Measurements from ENCODE around the gene NGRN.
"Not testable (repeated sequence)": the region's sequence is repeated elsewhere in the genome, so short reads cannot be mapped to it uniquely, and the experiment has no call there.

Gene NGRN

DNA sequence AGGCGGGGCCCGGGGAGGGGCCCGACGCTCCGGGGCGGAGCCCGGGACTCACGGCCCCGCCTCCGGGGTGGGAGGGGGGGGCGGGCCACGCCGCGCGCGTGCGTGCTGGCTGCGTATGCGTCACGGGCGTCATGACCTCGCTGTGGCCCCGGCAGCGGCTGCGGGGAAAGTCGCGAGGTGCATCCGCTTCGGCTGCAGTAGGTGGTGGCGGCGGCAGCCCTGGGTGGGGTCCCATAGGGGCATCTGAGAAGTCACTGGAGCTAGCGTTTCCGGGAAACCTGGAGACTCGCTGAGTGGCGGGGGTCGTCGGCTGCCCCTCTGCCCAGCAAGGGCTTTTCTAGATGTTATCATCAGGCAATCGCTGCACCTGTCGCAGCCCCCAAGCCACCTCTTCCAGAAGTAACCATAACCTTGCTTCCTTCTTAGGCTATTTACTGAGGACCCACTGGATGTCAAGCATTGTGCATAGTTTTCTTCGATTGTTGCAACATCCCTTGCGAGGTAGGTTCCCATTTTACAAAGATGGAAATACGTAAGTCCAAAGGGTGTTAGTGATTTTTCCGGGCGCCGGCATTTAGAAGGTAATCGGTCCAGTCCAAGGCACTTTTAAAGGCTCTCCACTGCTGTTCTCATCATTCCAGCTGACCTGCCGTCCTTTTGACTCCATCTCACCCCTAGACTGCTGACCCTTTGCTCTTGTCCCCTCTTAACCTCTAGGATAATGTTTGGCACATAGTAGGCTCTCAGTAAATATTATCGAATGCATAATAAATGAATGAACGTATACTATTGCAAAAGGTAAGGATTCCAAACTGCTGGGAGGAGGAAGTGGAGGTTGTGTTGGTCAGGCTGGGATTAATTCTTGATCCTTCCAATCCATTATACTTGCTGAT is 31.1 kb upstream of the NGRN start, which contains the start of gene GDPGP1:
GDPGP1 (plus strand) TSS at position 114 of the 893 bp plus-strand sequence. CDS start 6,700 bp downstream, outside the sequence.
- no peak for DNase-seq

DNA sequence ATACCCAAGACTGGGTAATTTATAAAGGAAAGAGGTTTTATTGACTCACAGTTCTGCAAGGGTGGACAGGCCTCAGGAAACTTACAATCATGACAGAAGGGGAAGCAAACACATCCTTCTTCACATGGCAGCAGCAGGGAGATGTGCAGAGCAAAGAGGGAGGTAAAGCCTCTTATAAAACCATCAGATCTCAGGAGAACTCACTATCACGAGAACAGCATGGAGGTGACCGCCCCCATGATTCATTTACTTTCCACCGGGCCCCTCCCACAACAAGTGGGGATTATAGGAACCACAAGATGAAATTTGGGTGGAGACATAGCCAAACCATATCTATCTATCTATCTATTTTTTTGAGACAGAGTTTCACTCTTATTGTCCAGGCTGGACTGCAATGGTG is 26.1 kb upstream of the NGRN start:
- no peak for DNase-seq

DNA sequence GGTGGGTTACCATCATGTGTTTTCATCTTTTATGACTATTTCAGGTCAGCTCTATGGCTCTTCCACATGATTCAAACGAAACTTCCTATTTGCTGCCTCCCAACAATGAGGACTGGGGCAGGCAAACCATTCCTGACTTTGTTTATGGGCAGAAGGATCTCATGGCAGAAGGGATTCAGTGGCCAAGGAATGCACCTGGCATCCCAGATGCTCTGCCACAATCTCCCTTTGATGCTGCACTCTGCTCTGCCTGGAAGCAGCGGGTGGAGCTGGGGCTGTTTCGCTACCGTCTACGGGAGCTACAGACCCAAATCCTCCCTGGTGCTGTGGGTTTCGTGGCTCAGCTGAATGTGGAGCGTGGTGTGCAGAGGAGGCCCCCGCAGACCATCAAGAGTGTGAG is 24.6 kb upstream of the NGRN start:
- no peak for DNase-seq

DNA sequence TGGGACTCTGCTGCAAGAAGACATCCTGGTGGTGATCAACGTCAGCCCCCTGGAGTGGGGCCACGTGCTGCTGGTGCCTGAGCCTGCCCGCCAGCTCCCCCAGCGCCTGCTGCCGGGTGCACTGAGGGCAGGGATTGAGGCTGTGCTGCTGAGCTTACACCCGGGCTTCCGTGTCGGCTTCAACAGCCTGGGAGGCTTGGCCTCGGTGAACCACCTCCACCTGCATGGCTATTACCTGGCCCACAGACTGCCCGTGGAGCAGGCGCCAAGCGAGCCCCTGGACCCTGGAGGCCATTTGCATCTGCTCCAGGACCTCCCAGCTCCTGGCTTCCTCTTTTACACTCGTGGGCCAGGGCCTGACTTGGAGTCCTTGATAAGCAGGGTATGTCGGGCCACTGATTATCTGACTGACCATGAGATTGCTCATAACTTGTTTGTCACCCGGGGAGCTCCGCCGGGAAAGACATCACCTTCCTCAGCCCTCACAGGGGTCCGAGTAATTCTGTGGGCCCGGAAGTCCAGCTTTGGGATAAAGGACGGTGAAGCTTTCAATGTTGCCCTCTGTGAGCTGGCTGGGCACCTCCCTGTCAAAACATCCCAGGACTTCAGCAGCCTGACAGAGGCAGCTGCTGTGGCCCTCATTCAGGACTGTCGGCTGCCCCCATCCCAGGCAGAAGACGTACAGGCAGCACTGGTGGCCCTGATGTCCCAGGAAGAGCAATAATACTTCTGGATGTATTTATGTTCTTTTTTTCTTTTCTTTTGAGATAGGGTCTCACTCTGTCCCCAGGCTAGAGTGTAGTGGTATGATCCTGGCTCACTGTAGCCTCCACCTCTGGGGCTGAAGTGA is 23.9 kb upstream of the NGRN start:
- DNase-seq: no peak

DNA sequence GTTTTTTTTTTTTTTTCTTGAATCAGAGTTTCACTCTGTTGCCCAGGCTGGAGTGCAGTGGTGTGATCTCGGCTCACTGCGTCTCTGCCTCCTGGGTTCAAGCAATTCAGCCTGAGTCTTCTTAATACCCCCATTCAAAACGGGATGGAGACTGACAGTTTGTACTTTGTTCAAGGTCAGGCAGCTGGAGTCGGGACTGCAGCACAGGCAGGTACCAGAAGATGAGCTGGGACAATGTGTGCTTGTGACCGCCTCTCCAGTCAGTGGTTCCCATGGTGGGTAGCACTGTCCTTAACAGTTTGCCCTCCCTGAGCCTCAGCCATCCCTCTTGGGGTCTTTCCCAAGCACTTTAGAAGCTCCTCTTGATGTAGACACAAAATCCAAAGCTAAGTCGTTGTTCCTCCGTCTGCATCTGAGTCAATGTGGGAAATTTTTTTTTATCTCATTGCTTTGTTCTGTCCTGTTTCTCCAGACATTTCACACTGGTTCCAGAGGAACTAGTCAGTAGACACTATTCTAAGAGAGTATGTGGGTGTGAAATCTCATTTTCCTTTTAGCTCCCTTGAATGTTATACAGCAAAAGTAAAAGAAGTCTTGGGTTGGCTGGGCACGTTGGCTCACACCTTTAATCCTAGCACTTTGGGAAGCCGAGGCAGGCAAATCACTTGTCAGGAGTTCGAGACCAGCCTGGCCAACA is 21.4 kb upstream of the NGRN start:
- DNase-seq: no peak

DNA sequence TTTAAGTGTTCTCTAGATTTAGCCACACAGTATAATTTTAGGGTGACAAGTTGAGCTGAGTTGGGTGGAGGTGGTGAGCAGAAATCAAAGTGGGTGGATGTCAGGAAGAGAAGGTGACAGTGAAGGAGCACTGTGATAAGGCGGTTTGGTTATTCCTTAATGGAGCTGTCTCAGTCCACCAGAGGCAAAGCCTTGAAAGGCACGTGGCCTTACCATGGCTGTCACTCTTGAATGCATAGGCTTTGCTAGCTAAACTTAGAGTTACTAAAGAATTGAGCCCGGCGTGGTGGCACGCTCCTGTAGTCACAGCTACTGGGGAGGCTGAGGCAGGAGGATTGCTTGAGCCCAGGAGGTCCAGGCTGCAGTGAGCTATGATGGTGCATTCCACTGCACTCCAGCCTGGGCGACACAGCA is 16.7 kb upstream of the NGRN start:
- no peak for DNase-seq

DNA sequence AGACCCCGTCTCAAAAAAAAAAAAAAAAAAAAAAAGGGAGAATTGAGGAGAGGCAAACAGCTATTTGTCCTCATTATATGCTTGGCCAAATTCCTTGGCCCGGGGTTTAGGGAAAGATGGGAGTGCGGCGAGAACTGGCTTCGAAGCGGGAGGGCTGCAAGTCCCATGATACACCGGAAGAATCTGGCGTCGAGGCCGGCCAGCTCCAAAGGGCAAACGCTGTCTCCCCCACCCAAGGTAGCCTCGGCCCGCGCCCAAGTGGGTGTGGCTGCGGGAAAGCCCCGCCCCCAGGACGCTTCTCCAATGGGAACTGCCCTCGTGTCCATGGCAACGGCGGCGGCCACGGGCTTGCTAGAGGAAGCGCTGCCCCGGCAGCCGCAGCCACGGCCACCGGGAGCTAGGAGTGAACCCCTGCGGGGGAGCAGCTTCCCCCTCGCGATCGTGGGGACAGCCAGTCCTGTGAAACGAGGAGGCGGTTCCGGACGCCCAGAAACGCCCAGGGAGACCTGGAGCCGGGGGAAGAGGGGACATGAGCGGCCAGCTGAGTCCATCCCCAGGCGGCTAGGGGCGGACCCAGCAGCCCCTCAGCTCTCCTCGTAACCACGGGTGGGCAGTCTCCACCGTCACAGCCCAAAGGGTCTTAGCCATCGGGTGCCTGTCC is 16.1 kb upstream of the NGRN start, which contains the start of gene TTLL13:
TTLL13 (plus strand) TSS at position 354 of the 661 bp plus-strand sequence. CDS start 1,075 bp downstream, outside the sequence.
- peak; percentile 54 for DNase-seq

DNA sequence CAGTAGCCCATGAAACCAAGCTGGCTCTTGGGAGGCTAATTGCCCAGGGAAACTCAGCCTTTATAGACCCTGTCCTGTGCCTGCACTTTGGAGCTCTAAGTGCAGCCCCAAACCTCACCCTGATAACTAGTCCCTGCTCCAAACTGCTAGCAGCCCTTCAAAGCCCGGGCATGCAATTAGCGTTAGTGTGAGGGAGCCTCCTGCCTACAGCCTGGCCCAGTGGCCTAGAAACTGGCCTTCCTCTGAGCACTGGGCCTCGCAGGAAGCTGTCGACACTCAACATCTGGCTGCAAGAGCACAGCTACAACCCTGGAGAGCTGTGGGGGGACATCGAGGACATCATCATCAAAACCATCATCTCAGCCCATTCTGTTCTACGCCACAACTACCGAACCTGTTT is 7.7 kb upstream of the NGRN start:
- DNase-seq: no peak

DNA sequence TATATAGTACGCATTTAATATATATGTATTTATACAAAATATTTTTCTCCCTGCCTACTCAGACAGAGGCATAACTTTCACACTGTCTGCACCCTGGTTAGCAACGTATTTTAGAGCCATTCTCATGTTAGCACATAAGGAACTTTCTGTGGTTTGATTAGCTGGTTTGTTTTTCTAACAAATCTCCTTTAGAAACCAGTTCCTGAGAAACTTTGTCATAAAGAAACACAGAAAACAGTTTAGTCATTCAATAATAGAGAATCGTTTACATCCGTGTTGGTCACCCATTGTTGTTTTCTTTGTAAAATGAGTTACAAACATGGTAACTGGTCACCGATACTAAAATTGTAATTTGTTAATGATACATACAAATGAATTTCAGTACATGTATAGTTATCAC is 5.9 kb upstream of the NGRN start:
- DNase-seq: no peak

DNA sequence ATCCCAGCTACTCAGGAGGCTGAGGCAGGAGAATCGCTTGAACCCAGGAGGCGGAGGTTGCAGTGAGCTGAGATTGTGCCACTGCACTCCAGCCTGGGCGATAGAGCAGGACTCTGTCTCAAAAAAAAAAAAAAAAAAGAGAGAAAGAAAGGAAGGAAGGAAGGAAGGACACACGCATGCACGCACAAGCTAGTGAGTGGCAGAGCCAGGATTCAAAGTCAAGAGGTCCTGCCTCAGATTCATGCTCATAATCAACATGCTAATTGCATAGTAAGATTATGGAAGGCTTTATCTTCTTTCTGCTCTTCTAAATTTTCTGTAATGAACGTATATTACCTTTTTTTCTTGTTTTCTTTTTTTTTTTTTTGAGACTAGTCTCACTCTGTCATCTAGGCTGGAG is 4.7 kb upstream of the NGRN start:
- DNase-seq: not testable (repeated sequence)

DNA sequence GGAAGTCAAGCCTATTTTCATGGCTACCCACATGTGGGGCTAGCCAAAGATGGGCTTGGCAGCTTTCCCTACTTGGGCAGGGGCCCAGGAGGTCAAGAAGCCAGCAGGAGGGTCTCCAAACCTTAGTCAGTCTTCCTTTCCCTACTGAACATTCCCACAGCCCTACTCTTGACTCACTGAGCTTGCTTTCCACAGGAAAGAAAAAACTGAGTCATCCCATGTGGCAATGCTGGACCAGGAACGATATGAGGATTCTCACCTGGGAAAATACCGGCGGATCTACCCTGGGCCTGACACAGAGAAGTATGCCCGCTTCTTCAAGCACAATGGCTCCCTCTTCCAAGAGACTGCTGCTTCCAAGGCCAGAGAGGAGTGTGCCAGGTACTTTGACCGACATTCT is 3.7 kb upstream of the NGRN start:
- no peak for DNase-seq

DNA sequence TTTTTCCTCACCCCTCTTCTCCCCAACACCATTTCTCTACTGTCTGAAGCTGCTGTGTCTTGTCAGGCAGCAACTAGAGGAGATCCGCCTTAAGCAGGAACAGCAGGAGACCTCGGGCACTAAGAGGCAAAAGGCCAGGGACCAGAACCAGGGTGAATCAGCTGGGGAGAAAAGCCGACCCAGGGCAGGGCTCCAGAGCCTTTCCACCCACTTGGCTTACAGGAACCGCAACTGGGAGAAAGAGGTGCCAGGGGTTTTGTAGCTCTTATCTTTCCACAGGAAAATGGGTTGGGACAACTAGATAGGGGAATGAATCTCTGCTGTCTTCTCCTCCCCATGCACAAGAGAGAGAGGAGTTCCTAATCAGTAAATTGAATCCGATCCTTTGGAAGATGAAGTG is 3.0 kb upstream of the NGRN start:
- DNase-seq: no peak

DNA sequence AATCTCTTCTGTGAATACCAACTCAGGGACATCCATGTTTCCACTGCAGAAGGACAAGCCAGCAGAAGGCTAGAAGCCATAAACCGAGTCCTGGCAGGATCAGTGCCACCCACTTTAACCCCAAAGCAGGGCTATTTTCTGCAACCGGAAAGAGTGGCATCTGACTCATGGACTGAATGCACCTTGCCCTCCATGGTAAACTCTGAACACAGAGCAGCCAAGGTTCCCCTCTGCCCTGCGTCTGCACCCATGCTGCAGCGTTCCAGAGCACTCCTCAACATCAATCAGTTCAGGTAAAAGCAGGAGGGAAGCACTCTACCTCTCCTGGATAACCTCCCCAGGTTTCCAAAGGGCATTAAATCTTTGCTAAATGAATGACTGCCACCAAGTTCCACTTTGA is 801 bp upstream of the NGRN start:
- DNase-seq: no peak

DNA sequence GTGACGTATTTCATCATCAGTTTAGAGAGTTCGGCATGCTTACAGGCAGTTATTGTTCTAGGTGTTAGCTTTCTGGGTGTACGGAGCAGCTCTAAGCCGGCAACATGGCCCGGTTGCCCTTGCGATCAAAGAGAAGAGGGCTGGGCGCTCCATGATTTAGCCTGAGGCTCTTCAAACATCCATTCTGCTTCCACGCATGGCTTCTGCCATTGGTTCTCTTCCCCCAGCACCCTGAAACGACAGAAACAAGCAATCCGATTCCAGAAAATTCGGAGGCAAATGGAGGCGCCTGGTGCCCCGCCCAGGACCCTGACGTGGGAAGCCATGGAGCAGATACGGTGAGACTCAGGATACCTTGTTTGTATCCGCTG is 574 bp downstream of the NGRN start:
- peak; percentile 65 for DNase-seq

DNA sequence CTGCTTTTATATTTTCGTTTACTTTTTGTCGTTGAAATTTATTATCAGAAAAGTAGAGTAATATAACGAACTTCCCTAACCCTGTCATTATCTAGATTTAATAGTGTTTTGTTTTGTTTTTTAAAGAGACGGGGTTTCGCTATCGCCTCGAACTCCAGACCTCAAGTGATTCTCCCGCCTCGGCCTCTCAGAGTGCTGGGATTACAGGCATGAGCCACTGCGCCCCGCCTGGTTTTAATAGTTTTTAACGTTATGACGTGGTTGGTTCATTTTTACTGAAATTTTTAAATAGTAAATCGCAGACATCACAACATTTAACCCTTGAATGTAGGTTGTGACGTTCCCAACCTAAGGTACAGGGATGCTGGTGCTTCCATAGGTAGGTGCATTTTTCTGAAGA is 1.0 kb downstream of the NGRN start:
- DNase-seq: no peak

DNA sequence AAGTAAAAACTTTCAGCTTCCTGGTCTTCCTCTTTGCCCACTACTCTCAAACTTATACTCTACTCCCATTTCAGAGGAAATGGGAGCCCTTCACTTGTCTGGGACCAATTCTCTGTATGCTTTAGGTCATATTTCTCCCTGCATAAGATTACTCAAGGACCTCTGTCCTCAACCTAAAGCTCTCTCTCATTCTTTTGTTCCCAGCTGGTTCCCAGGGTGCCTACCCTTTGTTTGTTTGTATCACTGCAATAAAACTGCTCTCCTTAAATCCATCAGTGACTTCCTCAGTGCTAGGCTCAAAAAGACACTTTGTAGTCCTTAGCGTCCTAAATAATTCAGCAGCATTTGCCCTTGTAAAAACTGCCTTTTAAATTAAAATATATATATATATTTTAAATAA is 2.9 kb downstream of the NGRN start:
- no peak for DNase-seq

DNA sequence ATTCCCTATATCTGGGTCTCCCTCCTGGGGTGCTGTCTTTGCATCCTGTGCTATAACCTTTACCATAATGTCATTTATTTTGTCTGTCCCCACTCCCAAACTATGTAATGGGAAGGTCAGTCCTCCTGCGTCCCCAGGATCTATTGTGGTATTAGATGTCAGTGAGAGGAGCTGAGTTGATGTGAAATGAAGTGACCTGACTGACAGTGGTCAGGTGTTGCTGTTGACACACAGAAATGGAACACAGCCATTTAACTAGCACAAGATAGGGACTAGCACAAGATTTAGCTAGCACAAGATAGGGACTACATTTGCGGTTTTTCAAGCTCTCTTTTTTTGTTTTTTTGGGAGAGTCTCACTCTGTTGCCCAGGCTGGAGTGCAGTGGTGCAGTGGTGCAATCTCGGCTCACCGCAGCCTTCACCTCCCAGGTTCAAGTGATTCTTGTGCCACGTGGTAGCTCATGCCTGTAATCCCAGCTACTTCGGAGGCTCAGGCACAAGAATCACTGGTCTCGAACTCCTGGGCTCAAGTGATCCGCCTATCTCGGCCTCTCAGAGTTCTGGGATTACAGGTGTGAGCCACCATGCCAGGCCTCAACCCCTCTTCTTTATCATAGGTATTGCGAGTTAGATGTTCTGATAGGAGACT is 5.2 kb downstream of the NGRN start:
- DNase-seq: no peak

DNA sequence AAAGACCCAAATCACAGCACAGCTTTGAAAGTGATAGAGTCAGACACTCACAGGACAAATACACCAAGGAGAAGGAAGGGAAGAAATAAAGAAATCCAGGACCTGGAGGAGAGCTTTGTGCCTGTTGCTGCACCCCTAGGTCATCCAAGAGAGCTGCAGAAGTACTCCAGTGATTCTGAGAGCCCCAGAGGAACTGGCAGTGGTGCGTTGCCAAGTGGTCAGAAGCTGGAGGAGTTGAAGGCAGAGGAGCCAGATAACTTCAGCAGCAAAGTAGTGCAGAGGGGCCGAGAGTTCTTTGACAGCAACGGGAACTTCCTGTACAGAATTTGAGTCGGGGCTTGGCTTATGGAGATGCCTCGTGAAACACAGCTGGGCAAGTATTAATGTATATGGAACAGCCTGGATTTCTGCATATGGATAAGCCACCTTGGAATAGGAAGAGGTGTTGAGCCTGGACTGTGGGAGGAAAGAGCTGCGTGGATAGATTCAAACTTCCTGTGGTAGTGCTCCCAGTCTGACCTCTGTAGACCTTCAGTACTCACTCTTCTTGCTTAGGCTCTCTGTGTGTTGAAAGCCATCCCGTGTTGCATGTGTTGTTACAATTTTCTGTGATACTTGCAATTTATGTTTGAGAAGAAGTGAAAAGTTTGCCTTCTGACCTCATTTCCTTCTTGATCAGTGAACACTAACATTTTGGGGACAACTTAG is 6.1 kb downstream of the NGRN start:
- DNase-seq: no peak

DNA sequence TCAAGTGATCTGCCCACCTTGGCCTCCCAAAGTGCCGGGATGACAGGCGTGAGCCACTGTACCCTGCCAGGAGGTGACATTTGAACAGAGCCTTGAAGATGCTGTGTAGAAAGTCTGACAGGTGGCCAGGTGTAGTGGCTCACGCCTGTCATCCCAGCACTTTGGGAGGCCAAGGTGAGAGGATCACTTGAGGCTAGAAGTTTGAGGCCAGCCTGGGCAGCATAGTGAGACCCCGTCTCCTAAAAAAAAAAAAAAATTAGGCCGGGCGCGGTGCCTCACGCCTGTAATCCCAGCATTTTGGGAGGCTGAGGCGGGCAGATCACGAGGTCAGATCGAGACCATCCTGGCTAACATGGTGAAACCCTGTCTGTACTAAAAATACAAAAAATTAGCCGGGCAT is 13.0 kb downstream of the NGRN start:
- DNase-seq: not testable (repeated sequence)

DNA sequence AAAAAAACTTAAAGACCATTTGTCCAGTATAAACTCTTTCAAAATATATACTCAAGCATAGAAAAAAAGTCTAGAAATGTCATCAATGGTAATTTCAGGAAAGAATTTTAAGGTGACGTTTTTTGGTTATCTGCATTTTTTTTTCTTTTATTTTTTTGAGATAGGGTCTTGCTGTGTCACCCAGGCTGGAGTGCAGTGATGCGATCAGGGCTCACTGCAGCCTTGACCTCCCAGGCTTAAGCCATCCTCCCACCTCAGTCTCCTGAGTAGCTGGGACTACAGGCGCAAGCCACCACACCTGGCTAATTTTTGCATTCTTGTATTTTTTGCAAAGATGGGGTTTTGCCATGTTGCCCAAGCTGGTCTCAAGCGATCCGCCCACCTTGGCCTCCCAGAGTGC is 15.3 kb downstream of the NGRN start:
- DNase-seq: not testable (repeated sequence)

DNA sequence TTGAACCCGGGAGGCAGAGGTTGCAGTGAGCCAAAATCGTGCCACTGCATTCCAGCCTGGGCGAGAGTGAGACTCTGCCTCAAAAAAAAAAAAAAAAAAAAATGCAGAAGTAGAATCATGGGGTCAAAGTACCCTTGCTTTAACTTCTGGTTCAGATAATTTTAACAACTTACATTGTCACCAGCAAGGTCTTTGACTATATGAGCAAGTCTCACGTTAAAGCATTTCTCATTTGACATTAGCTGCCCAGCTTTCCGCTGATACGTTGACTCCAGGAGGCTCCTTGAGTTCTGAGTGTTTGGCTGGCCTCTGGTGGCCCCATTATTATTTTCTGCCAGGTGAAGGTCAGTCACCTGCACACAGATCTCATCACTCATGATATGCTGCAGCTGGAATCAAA is 16.2 kb downstream of the NGRN start:
- DNase-seq: not testable (repeated sequence)

All from NCI-H526 treated with DMSO at 0.1 percent for 48 hours (cell line).